Middle frontal gyrus (tissue), 1 donor: ENCODE data around the gene GABRA1.

Source experiments
- DNase-seq: peaks from one replicate; pipeline ENCODE4 v3.0.0-alpha.2; 2015; ENCODE audit warnings: low spot score; ENCODE audit errors: extremely low spot score

The GABRA1 gene

GRCh38 chr5:161847941-161848391 lies at the start of gene GABRA1:
Gene GABRA1 (plus strand): TSS chr5:161848120. CDS start chr5:161850811, 2,691 bp downstream.
- DNase-seq: no peak

GRCh38 chr5:161799316-161799715 lies 48.6 kb upstream of the GABRA1 start:
- no peak for DNase-seq

- no peak for DNase-seq
Measured at GRCh38 chr5:161804263-161804662, 43.7 kb upstream of the GABRA1 start.

DNA sequence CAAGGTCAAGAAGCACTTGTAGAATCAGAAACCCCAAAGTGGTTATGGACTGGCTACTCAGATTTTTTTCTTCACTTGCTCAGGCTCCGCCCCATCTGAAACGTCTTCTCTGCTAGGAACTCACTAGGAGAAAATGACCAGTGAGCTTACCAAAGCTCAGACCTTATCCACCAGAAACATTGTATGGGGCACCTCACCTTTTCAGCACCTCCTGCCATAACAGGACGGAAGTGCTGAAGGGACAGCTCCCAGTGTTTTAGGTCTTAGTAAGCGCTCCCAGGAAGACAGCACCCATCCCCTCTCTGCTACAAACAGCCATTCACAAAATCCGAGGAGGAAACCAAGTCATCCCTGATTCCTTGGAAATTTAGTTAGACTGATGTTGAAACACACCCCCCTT lies 1.2 kb upstream of the GABRA1 start:
- DNase-seq: no peak

- DNase-seq: no peak
Measured at GRCh38 chr5:161847447-161847846, 473 bp upstream of the GABRA1 start.

- DNase-seq: no peak
Measured at GRCh38 chr5:161850491-161850890, 2.6 kb downstream of the GABRA1 start.

- no peak for DNase-seq
Measured at GRCh38 chr5:161851691-161852299, 3.9 kb downstream of the GABRA1 start.

GRCh38 chr5:161857358-161857757 lies 9.4 kb downstream of the GABRA1 start:
- no peak for DNase-seq

- DNase-seq: no peak
Measured at GRCh38 chr5:161863259-161863658, 15.3 kb downstream of the GABRA1 start.

DNA sequence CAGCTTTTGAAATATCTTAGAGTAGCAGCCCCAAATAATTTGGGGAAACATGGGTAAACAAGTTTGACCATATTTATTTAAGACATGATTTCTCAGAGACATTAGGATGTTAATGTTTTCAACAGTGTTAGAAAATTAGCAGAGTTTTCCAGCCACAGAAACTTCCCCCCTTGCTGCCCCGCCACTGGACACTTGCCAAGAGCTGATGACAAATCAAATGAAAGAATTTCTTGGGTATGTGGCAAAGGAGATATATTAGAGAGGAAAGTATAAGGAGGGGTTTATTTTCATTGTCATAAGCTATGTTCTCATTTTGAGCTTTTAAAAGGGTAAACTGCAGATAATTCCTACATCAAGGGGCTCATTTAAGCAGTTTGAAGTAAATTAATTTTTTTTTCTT lies 15.9 kb downstream of the GABRA1 start:
- DNase-seq: no peak

GRCh38 chr5:161865510-161865909 lies 17.6 kb downstream of the GABRA1 start:
- no peak for DNase-seq

GRCh38 chr5:161889971-161890370 lies 42.1 kb downstream of the GABRA1 start:
- DNase-seq: no peak

- no peak for DNase-seq
Measured at GRCh38 chr5:161895514-161895913, 47.6 kb downstream of the GABRA1 start.

- no peak for DNase-seq
Measured at GRCh38 chr5:161897033-161897432, 49.1 kb downstream of the GABRA1 start.

DNA sequence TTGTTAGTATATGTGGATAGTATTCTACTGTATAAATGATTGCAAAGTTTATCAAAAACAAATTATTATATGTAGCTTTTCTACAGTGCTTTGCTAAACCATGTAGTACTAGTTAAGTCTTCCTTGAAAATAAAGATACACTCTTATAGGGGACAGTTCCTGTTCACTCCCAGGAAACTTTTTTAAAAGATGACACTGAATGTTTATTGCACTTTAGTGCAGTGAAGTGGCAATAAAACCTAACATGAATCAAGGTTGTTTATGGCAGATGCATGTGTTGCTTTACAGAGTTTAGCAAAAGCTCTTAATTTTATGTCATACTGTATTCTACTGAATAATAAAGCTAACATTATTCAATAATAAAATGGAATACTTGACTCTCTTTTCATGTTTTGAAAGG lies 51.7 kb downstream of the GABRA1 start:
- DNase-seq: no peak

GRCh38 chr5:161900981-161901380 lies 53.1 kb downstream of the GABRA1 start:
- DNase-seq: no peak

DNA sequence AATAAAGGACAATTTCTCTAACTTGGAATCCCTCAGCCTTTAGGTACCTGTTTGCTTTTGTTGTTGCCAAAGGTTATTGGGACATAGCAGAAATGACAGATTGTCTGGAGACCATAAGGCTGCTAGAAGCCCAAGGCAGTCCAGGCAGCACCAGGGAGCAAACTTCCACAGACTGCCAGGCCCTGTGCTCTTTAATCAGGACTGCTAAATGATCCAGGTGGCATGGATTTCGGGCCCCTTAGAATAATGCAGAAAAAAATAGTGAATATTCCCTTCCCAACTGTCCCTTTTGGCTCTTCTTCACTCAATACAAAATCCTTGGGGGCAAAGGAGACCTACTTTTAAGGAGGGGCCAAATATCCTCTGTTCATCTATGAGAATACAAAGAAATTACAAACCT lies 73.9 kb downstream of the GABRA1 start:
- DNase-seq: no peak

GRCh38 chr5:161924270-161924669 lies 76.3 kb downstream of the GABRA1 start:
- no peak for DNase-seq

DNA sequence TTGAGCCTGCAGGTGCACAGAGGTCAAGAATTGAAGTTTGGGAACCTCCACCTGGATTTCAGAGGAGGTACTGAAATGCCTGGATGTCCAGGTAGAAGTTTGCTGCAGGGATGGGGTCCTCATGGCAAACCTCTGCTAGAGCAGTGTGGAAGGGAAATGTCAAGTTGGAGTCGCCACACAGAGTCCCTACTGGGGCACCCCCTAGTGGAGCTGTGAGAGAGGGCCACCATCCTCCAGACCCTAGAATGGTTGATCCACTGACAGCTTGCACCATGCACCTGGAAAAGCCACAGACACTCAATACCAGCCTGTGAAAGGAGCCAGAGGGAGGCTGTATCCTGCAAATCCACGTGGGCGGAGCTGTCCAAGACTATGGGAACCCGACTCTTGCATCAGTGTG lies 78.0 kb downstream of the GABRA1 start:
- no peak for DNase-seq

DNA sequence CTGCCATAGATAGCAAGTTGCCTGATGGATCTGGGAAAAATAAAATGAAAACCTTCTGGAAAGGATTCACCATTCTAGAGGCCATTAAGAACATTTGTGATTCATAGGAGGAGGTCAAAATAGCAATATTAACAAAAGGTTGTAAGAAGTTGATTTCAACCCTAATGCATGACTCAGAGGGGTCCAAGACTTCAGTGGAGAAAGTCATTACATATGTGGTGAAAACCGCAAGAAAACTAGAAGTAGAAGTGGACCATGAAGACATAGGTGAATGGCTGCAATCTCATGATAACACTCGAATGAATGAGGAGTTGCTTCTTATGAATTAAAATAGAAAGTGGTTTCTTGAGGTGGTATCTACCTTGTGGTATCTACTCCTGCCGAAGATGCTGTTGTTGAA lies 86.6 kb downstream of the GABRA1 start:
- no peak for DNase-seq

GRCh38 chr5:161944974-161945373 lies 97.1 kb downstream of the GABRA1 start:
- DNase-seq: no peak

GRCh38 chr5:161946911-161947310 lies 99.0 kb downstream of the GABRA1 start:
- DNase-seq: no peak
